GM19438 (cell line): ENCODE measurements around the gene CCL8.

Experiments
- ATAC-seq: cut with Tn5 transposase; IDR thresholded peaks from one replicate; pipeline ENCODE4 v1.9.1; 2021; ENCODE audit warnings: low read depth; ENCODE audit not compliant: unreplicated experiment

CCL8 gene

GRCh38 chr17:34366529-34367107, 47.4 kb downstream of the CCL8 start:
- no peak for ATAC-seq

- ATAC-seq: no peak
These were observed 48.4 kb downstream of the CCL8 start for GRCh38 chr17:34367486-34368195.

- ATAC-seq: no peak
These were observed 49.1 kb downstream of the CCL8 start for GRCh38 chr17:34368196-34368945.

- no peak for ATAC-seq
These were observed 49.8 kb downstream of the CCL8 start for GRCh38 chr17:34368946-34369500.

DNA sequence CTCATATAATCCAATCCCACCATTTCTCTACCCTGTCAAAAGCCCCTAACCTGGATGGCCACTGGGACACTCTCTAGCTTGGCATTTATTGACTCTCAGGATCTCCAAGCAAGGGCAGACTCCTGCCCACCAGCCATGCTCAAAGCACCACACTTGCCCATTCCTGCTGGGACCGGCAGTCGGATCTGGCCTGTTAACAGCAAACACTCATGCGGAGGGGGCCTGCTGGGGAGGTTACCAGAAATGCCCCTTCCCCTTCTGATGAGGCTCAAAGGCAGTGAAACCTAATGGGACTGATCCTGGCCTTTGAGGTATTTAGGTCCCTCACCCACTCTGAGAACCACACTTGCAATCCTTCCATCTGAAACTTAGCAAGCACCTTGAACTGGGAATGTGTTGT, 50.3 kb downstream of the CCL8 start:
- no peak for ATAC-seq

DNA sequence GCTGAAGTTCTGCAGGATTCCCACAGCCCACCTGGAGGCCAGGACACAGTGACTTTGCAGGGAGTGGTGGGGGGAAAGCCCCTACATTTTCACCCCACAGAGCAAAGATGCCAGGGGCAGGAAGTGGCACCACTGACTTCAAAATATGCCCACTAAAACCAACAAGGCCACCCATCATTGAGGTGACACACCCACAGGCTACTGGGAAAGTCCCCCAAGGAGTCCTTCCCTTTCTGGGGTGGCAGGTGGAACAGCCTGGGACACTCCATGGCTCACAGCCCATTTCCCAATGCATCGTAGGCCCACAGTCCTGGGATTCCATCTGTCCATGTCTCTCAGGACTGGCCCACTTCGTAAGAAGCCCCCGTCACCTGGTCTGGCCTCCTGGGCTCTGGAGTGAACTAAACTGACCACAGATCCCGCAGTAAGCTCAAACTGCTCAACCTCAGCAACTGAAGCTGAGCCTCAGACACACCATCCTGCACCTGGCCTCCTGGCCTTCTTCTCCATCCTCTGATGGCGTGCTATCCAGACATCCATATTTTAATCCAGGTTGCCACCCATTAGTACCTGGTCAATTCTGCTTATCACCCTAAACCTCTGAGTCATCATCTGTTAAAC, 51.3 kb downstream of the CCL8 start:
- ATAC-seq: no peak

- ATAC-seq: no peak
These were observed 51.8 kb downstream of the CCL8 start for GRCh38 chr17:34370997-34371395.
